Stimulated activated CD8-positive, alpha-beta memory T cell treated with anti-CD3 and anti-CD28 coated beads, Interleukin-4, amount 100 ng/mL, for 4 hours (primary cell): ENCODE results near the gene SCRG1.

Experiments used
- DNase-seq, 2 donors: peaks; one replicate each; pipeline ENCODE4 v3.0.0-alpha.2; 2020; ENCODE audit warnings: low read depth in 2 of 2, low spot score in 1 of 2

SCRG1 gene

GRCh38 chr4:173411106-173411693 lies 12.3 kb upstream of the SCRG1 start:
- no peak for DNase-seq

GRCh38 chr4:173410079-173410478 lies 11.2 kb upstream of the SCRG1 start:
- no peak for DNase-seq

GRCh38 chr4:173405840-173406606 lies 7.1 kb upstream of the SCRG1 start:
- DNase-seq: no peak

- no peak for DNase-seq
Measured at GRCh38 chr4:173404296-173404865, 5.5 kb upstream of the SCRG1 start.

- DNase-seq: no peak
Measured at GRCh38 chr4:173403051-173403450, 4.1 kb upstream of the SCRG1 start.

- no peak for DNase-seq
Measured at GRCh38 chr4:173401063-173401462, 2.1 kb upstream of the SCRG1 start.

- DNase-seq: no peak
Measured at GRCh38 chr4:173398220-173398619, 696 bp downstream of the SCRG1 start.

GRCh38 chr4:173397604-173398003 lies 1.3 kb downstream of the SCRG1 start:
- no peak for DNase-seq

GRCh38 chr4:173391701-173392100 lies 7.2 kb downstream of the SCRG1 start:
- no peak for DNase-seq

- DNase-seq: no peak
Measured at GRCh38 chr4:173386751-173387150, 12.2 kb downstream of the SCRG1 start.

- no peak for DNase-seq
Measured at GRCh38 chr4:173382349-173382748, 16.6 kb downstream of the SCRG1 start.

- no peak for DNase-seq
Measured at GRCh38 chr4:173381610-173382009, 17.3 kb downstream of the SCRG1 start.

- DNase-seq: no peak
Measured at GRCh38 chr4:173380987-173381386, 17.9 kb downstream of the SCRG1 start.

GRCh38 chr4:173379929-173380328 lies 19.0 kb downstream of the SCRG1 start:
- DNase-seq: no peak

GRCh38 chr4:173374588-173374987 lies 24.3 kb downstream of the SCRG1 start:
- DNase-seq: no peak

- DNase-seq: no peak
Measured at GRCh38 chr4:173371292-173372192, 27.4 kb downstream of the SCRG1 start.

GRCh38 chr4:173370477-173371291 lies 28.2 kb downstream of the SCRG1 start, which contains the start of gene SAP30:
SAP30 (plus strand) TSS chr4:173370954; CDS start chr4:173371183, 229 bp downstream.
- DNase-seq: peak; percentile 94 to 95

- peak in 1 of 2 donors; percentile 40 for DNase-seq
Measured at GRCh38 chr4:173370130-173370476, 28.8 kb downstream of the SCRG1 start.

- no peak for DNase-seq
Measured at GRCh38 chr4:173367946-173368345, 31.0 kb downstream of the SCRG1 start.

GRCh38 chr4:173367285-173367684 lies 31.6 kb downstream of the SCRG1 start:
- no peak for DNase-seq
